HepG2 (cell line): ENCODE data around the gene ALOX5. TPM values are rescaled to one million over a fixed set of nuclear protein-coding genes. Genes with fewer than 3 reads are reported as not detected.

Experiments used
- AKNA ChIP-seq: sonication (generic); formaldehyde crosslinking; IDR thresholded peaks from 2 replicates; pipeline ENCODE4 v1.4.0; 2020; ENCODE audit warnings: missing genetic modification reagents, borderline replicate concordance
- ATRX ChIP-seq: sonication (generic); formaldehyde crosslinking; IDR thresholded peaks from 2 replicates; pipeline ENCODE4 v1.4.0; 2020; ENCODE audit warnings: missing genetic modification reagents, borderline replicate concordance
- CTCF ChIP-seq: sonication (generic); formaldehyde crosslinking; IDR thresholded peaks from 2 replicates; pipeline ENCODE4 v1.5.0; 2020; ENCODE audit warnings: mild to moderate bottlenecking, missing genetic modification reagents, moderate library complexity
- GMEB1 ChIP-seq: sonication (generic); formaldehyde crosslinking; IDR thresholded peaks from 2 replicates; pipeline ENCODE4 v1.5.1; 2020; ENCODE audit warnings: missing genetic modification reagents, mild to moderate bottlenecking, borderline replicate concordance
- RAD21 ChIP-seq: fragments of 450-650 bp; formaldehyde crosslinking; IDR thresholded peaks from 2 replicates; pipeline ENCODE4 v1.5.0; 2020; ENCODE audit warnings: mild to moderate bottlenecking
- SMARCE1 ChIP-seq: fragments of 450-650 bp; IDR thresholded peaks from 2 replicates; pipeline ENCODE4 v1.6.1; 2017; ENCODE audit warnings: borderline replicate concordance
- SMC3 ChIP-seq: IDR thresholded peaks from 2 replicates; pipeline ENCODE4 v1.6.1; 2011; ENCODE audit warnings: low read length, improper control_type of control experiment
- STAG1 ChIP-seq: sonication (generic); formaldehyde crosslinking; IDR thresholded peaks from 2 replicates; pipeline ENCODE4 v1.4.0; 2020; ENCODE audit warnings: missing genetic modification reagents
- ZNF567 ChIP-seq: sonication (generic); formaldehyde crosslinking; IDR thresholded peaks from 2 replicates; pipeline ENCODE4 v1.8.1; 2023; ENCODE audit warnings: mild to moderate bottlenecking, missing genetic modification reagents, borderline replicate concordance
- ZNF687 ChIP-seq: sonication (generic); formaldehyde crosslinking; IDR thresholded peaks from 2 replicates; pipeline ENCODE4 v1.5.1; 2020; ENCODE audit warnings: mild to moderate bottlenecking, missing genetic modification reagents, moderate library complexity
- ZNF7 ChIP-seq: IDR thresholded peaks from 2 replicates; pipeline ENCODE4 v1.6.1; 2016; ENCODE audit warnings: missing biosample characterization, missing genetic modification reagents
- ZNF788 ChIP-seq: sonication (generic); formaldehyde crosslinking; IDR thresholded peaks from 2 replicates; pipeline ENCODE4 v1.5.0; 2020; ENCODE audit warnings: mild to moderate bottlenecking, missing genetic modification reagents, borderline replicate concordance
- polyA plus RNA-seq, 8 experiments: library from polyadenylated mRNA; depleted of rRNA in 3 of 8; stranded (reverse) in 7 of 8; unstranded in 1 of 8; fragments of >200 nt; fragmentation: Illumina TruSeq in 4 of 8; extraction: Trizol in 4 of 8; gene quantifications; 2 replicates each; pipeline versions ENCODE4 v1.2.1 to v1.2.3, GENCODE V29; 2011 to 2016; ENCODE audit warnings: low read depth in 4 of 8, missing spikeins in 1 of 8, mixed read lengths in 1 of 8; ENCODE audit not compliant: insufficient read depth in 1 of 8
- total RNA-seq, 5 experiments: library from RNA; depleted of rRNA; stranded (reverse); fragments of >200 nt; fragmentation: Illumina TruSeq; extraction: Trizol; gene quantifications; 2 replicates each; pipeline ENCODE4 v1.2.3, GENCODE V29; 2016; ENCODE audit warnings: low read depth in 1 of 5

Gene ALOX5
- total and polyA plus RNA-seq, 2 of the 13 experiments (the other 11 are each of a cell fraction or from before 2014, with no cell fraction given): 0.04 TPM; not detected in 1

GRCh38 chr10:45464958-45465567 is 91.0 kb downstream of the ALOX5 start (continued):
- TF ChIP-seq CTCF (CRISPR knock-in tag): peak; percentile 91
- peak; percentile 92 for TF ChIP-seq RAD21 (CRISPR knock-in tag)
- no peak for TF ChIP-seq AKNA
- TF ChIP-seq STAG1: peak; percentile 97
- TF ChIP-seq ZNF567 (CRISPR knock-in tag): 0 out of 2 replicates have a peak, but pooled peaks have one; percentile 48
- peak; percentile 86 for TF ChIP-seq SMC3
- 0 out of 2 replicates have a peak, but pooled peaks have one; percentile 26 for TF ChIP-seq GMEB1 (CRISPR knock-in tag)
- TF ChIP-seq SMARCE1: no peak
- no peak for TF ChIP-seq ZNF7
- no peak for TF ChIP-seq ATRX (CRISPR knock-in tag)
- 0 out of 2 replicates have a peak, but pooled peaks have one; percentile 19 for TF ChIP-seq ZNF788 (CRISPR knock-in tag)
- peak; percentile 37; the same call in 1 of the 2 replicates for TF ChIP-seq ZNF687 (CRISPR knock-in tag)
